Neural cell (in vitro differentiated cells): ENCODE measurements around the gene CDKAL1. TPM values are rescaled to one million over a fixed set of nuclear protein-coding genes. Genes with fewer than 3 reads are reported as not detected.

Experiments used
- H2AFZ ChIP-seq: fragments of 200-600, 300-800 bp; sonication (generic), shearing (Covaris generic); 2 replicates; pipeline ENCODE4 v1.6.0; 2014; ENCODE audit warnings: low read depth, mild to moderate bottlenecking, antibody characterized with exemption, low read length, moderate library complexity
- H3F3A ChIP-seq: fragments of 200-600 bp; shearing (Covaris generic); 2 replicates; pipeline ENCODE4 v1.6.1; 2016; ENCODE audit warnings: mild to moderate bottlenecking, moderate library complexity, mixed read lengths, antibody characterized with exemption, low read length; ENCODE audit not compliant: insufficient read depth, poor library complexity, severe bottlenecking
- H3K27ac ChIP-seq: fragments of 200-600, 300-800 bp; sonication (generic), shearing (Covaris generic); 2 replicates; pipeline ENCODE4 v1.5.1; 2014; ENCODE audit warnings: mild to moderate bottlenecking, low read length, moderate library complexity
- H3K27me3 ChIP-seq: fragments of 300-800, 200-600 bp; sonication (generic), shearing (Covaris generic); 2 replicates; pipeline ENCODE4 v1.6.0; 2014; ENCODE audit warnings: mild to moderate bottlenecking, low read depth, low read length, moderate library complexity; ENCODE audit not compliant: insufficient read depth
- H3K36me3 ChIP-seq: fragments of 300-800, 200-600 bp; sonication (generic), shearing (Covaris generic); 2 replicates; pipeline ENCODE4 v1.5.1; 2014; ENCODE audit warnings: mild to moderate bottlenecking, antibody characterized with exemption, low read length, moderate library complexity; ENCODE audit not compliant: insufficient read depth
- H3K4me2 ChIP-seq: fragments of 300-800, 200-600 bp; sonication (generic), shearing (Covaris generic); 2 replicates; pipeline ENCODE4 v1.6.0; 2014; ENCODE audit warnings: mild to moderate bottlenecking, low read length
- H3K4me3 ChIP-seq: fragments of 300-800, 200-600 bp; sonication (generic), shearing (Covaris generic); 2 replicates; pipeline ENCODE4 v1.5.1; 2014; ENCODE audit warnings: mild to moderate bottlenecking, low read length, moderate library complexity
- H3K79me2 ChIP-seq: fragments of 200-600 bp; shearing (Covaris generic); replicated peaks from 2 replicates; pipeline ENCODE4 v1.6.0; 2014; ENCODE audit warnings: mild to moderate bottlenecking, low read length, moderate library complexity; ENCODE audit not compliant: insufficient read depth
- H3K9ac ChIP-seq: fragments of 300-800, 200-600 bp; sonication (generic), shearing (Covaris generic); 2 replicates; pipeline ENCODE4 v1.6.1; 2016; ENCODE audit warnings: mild to moderate bottlenecking, low read length, mixed read lengths
- H3K9me2 ChIP-seq: fragments of 200-600 bp; shearing (Covaris generic); 2 replicates; pipeline ENCODE4 v1.6.1; 2016; ENCODE audit warnings: mild to moderate bottlenecking, low read length, mixed read lengths; ENCODE audit not compliant: insufficient read depth
- H3K9me3 ChIP-seq: fragments of 200-600, 300-800 bp; sonication (generic), shearing (Covaris generic); 2 replicates; pipeline ENCODE4 v1.6.1; 2016; ENCODE audit warnings: mild to moderate bottlenecking, mixed run types, low read length, moderate library complexity, mixed read lengths
- H4K20me1 ChIP-seq: fragments of 200-600 bp; shearing (Covaris generic); 2 replicates; pipeline ENCODE4 v1.6.1; 2016; ENCODE audit warnings: mild to moderate bottlenecking, mixed run types; ENCODE audit not compliant: insufficient read depth
- EP300 ChIP-seq: fragments of 450-650 bp; conservative IDR thresholded peaks from 2 replicates; pipeline ENCODE4 v1.6.1; 2014; ENCODE audit warnings: antibody characterized with exemption, mild to moderate bottlenecking, moderate library complexity; ENCODE audit not compliant: poor library complexity, severe bottlenecking
- EZH2 ChIP-seq: fragments of 200-600, 300-800 bp; shearing (Covaris generic), sonication (generic); IDR thresholded peaks from 2 replicates; pipeline ENCODE4 v1.6.1; 2014; ENCODE audit warnings: antibody characterized with exemption, low read length, borderline replicate concordance, mild to moderate bottlenecking; ENCODE audit not compliant: insufficient read depth, poor library complexity, severe bottlenecking
- MXI1 ChIP-seq: fragments of 450-650 bp; conservative IDR thresholded peaks from 2 replicates; pipeline ENCODE4 v1.6.1; 2014; ENCODE audit warnings: antibody characterized with exemption, mild to moderate bottlenecking; ENCODE audit not compliant: poor library complexity, severe bottlenecking
- POLR2AphosphoS5 ChIP-seq: IDR thresholded peaks from 2 replicates; pipeline ENCODE4 v1.6.1; 2012
- RAD21 ChIP-seq: fragments of 450-650 bp; conservative IDR thresholded peaks from 2 replicates; pipeline ENCODE4 v1.6.1; 2014; ENCODE audit warnings: antibody characterized with exemption, mild to moderate bottlenecking, moderate library complexity
- REST ChIP-seq: IDR thresholded peaks from 2 replicates; pipeline ENCODE4 v1.6.1; 2012; ENCODE audit warnings: borderline replicate concordance
- SMC3 ChIP-seq: fragments of 450-650 bp; conservative IDR thresholded peaks from 2 replicates; pipeline ENCODE4 v1.6.1; 2014; ENCODE audit warnings: antibody characterized with exemption, mild to moderate bottlenecking, moderate library complexity; ENCODE audit not compliant: poor library complexity
- TAF1 ChIP-seq: IDR thresholded peaks from 2 replicates; pipeline ENCODE4 v1.6.1; 2012; ENCODE audit warnings: low read depth
- polyA plus RNA-seq: library from polyadenylated mRNA; depleted of rRNA; stranded (reverse); fragments of >200 nt; gene quantifications from 2 replicates; pipeline ENCODE4 v1.2.3, GENCODE V29; 2014
- TF ChIP-seq, protein P1 (sequence below): fragments of 450-650 bp; IDR thresholded peaks from 2 replicates; pipeline ENCODE4 v1.5.1; 2014; ENCODE audit warnings: antibody characterized with exemption, mild to moderate bottlenecking, moderate library complexity; ENCODE audit not compliant: poor library complexity, severe bottlenecking

CDKAL1 gene
- polyA plus RNA-seq, 1 donor from 2014 or later: 10.7 TPM

DNA sequence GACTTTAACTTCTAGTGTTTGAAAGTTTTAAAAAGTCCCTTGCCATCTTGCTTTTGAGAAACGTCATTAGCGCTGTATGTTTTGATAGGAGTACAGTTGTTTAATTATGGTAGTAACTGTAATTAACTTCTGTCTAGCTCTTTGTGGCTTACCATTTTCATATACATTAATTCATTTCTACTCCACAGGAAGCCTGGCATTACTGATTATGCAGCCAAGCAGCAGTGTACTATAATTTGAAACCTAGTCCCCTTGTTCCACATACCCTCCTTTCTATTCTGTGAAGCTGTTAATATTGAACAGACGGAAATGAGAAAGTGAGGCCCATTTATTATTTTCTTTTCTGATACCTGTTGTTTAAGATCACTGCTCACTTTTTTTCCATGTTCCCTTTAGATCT is 235.4 kb downstream of the CDKAL1 start:
- Histone ChIP-seq H3K4me2 (no peak overlapping the region), H3K9me3 (no peaks in the 10 kb centered on the region), H3K27ac (no peak overlapping the region), H3K79me2 (no peaks in the 10 kb centered on the region), H2AFZ (no peak overlapping the region), H3K27me3 (no peaks in the 10 kb centered on the region), H3K9me2 (no peaks in the 10 kb centered on the region), H4K20me1 (no peaks in the 10 kb centered on the region), H3K9ac (no peak overlapping the region), H3K36me3 (no peaks in the 10 kb centered on the region), H3F3A (no peaks in the 10 kb centered on the region), H3K4me3 (no peak overlapping the region)
- no peak for TF ChIP-seq POLR2AphosphoS5
- TF ChIP-seq TAF1: no peak
- no peak for TF ChIP-seq MXI1
- TF ChIP-seq SMC3: no peak
- no peak for TF ChIP-seq REST
- TF ChIP-seq EZH2: no peak
- no peak for TF ChIP-seq EP300
- TF ChIP-seq RAD21: no peak
- TF ChIP-seq, protein P1, sequence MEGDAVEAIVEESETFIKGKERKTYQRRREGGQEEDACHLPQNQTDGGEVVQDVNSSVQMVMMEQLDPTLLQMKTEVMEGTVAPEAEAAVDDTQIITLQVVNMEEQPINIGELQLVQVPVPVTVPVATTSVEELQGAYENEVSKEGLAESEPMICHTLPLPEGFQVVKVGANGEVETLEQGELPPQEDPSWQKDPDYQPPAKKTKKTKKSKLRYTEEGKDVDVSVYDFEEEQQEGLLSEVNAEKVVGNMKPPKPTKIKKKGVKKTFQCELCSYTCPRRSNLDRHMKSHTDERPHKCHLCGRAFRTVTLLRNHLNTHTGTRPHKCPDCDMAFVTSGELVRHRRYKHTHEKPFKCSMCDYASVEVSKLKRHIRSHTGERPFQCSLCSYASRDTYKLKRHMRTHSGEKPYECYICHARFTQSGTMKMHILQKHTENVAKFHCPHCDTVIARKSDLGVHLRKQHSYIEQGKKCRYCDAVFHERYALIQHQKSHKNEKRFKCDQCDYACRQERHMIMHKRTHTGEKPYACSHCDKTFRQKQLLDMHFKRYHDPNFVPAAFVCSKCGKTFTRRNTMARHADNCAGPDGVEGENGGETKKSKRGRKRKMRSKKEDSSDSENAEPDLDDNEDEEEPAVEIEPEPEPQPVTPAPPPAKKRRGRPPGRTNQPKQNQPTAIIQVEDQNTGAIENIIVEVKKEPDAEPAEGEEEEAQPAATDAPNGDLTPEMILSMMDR: no peak

DNA sequence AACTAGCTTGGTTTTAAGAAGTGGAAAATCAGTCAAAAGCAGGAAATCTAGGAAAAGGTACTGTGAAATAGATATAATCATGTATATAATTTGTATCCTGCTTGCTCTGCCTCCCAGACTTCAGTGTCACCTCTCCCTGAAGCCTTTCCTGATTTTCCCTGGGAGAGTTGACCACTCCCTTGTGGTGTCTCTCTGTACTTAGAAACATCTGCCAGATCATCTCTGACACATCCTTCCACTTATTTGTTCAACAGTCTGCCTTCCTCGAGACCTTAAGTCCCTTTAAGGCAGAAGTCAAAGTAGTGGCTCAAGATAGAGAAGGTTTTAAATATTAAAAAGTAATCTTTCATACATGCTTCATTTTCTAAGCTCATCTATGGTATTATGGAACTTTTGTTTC is 236.5 kb downstream of the CDKAL1 start:
- H3K4me2 ChIP-seq: no peak overlapping the region
- TF ChIP-seq EP300: no peak
- TF ChIP-seq, protein P1: no peak
- no peak for TF ChIP-seq TAF1
- no peak for TF ChIP-seq EZH2
- TF ChIP-seq RAD21: no peak
- no peak for TF ChIP-seq REST
- TF ChIP-seq MXI1: no peak
- no peak for TF ChIP-seq SMC3
- no peak for TF ChIP-seq POLR2AphosphoS5
- no peaks in the 10 kb centered on the region for H3F3A ChIP-seq
- H3K9me3 ChIP-seq: no peaks in the 10 kb centered on the region
- no peak overlapping the region for H2AFZ ChIP-seq
- H3K4me3 ChIP-seq: no peak overlapping the region
- H3K36me3 ChIP-seq: no peaks in the 10 kb centered on the region
- no peaks in the 10 kb centered on the region for H3K9me2 ChIP-seq
- H3K9ac ChIP-seq: no peak overlapping the region
- no peaks in the 10 kb centered on the region for H4K20me1 ChIP-seq
- H3K27me3 ChIP-seq: no peaks in the 10 kb centered on the region
- H3K27ac ChIP-seq: no peak overlapping the region
- H3K79me2 ChIP-seq: no peaks in the 10 kb centered on the region
